ENCODE measurements around the gene NKTR. TPM values are rescaled to one million over a fixed set of nuclear protein-coding genes. Genes with fewer than 3 reads are reported as not detected.

NKTR gene
- total and polyA plus RNA-seq, 2 experiments from 2014 or later = 36.8 to 74.3 TPM

GRCh38 chr3:42689421-42690014 lies 89.0 kb downstream of the NKTR start:
- Histone ChIP-seq H3K4me2 (no peak overlapping the region), H3K27ac (no peak overlapping the region), H3K9me3 (ENCODE audit: low read depth) (no peaks in the 10 kb centered on the region), H3K4me3 (no peak overlapping the region), H3K9me2 (replicated peaks; ENCODE audit: insufficient read depth) (no peaks in the 10 kb centered on the region), H3K36me3 (replicated peaks; ENCODE audit: insufficient read depth, low read depth) (no peaks in the 10 kb centered on the region), H2AFZ (no peak overlapping the region), H4K20me1 (ENCODE audit: insufficient read depth, poor library complexity, severe bottlenecking) (no peaks in the 10 kb centered on the region), H3K4me1 (ENCODE audit: insufficient read depth) (peaks cover 2% of the 10 kb centered on the region), H3K27me3 (no peaks in the 10 kb centered on the region), H3K79me2 (no peaks in the 10 kb centered on the region)
- DNase-seq (ENCODE audit: low spot score) = no peak
- WGBS (ENCODE audit: low lambda C conversion rate, missing lambda C conversion rate) = 77% methylated on average over 9 of the region's 9 CpGs
- TF ChIP-seq EZH2phosphoT487 (IDR thresholded peaks at IDR 0.05; ENCODE audit: low read depth, severe bottlenecking, unreplicated experiment) = no peak

GRCh38 chr3:42690191-42690590 lies 89.7 kb downstream of the NKTR start:
- Histone ChIP-seq H3K27me3 (no peaks in the 10 kb centered on the region), H3K9me2 (replicated peaks; ENCODE audit: insufficient read depth) (no peaks in the 10 kb centered on the region), H3K9me3 (ENCODE audit: low read depth) (no peaks in the 10 kb centered on the region), H3K27ac (no peak overlapping the region), H3K36me3 (replicated peaks; ENCODE audit: insufficient read depth, low read depth) (no peaks in the 10 kb centered on the region), H4K20me1 (ENCODE audit: insufficient read depth, poor library complexity, severe bottlenecking) (no peaks in the 10 kb centered on the region), H3K4me2 (no peak overlapping the region), H2AFZ (no peak overlapping the region), H3K4me1 (ENCODE audit: insufficient read depth) (no peaks in the 10 kb centered on the region), H3K79me2 (no peaks in the 10 kb centered on the region), H3K4me3 (no peak overlapping the region)
- WGBS (ENCODE audit: low lambda C conversion rate, missing lambda C conversion rate) = 79% methylated on average over 7 of the region's 7 CpGs
- no peak for TF ChIP-seq CTCF (IDR thresholded peaks at IDR 0.05; ENCODE audit: poor library complexity)
- no peak for TF ChIP-seq EZH2 (IDR thresholded peaks at IDR 0.05; ENCODE audit: borderline replicate concordance)
- TF ChIP-seq EZH2phosphoT487 (IDR thresholded peaks at IDR 0.05; ENCODE audit: low read depth, severe bottlenecking, unreplicated experiment) = no peak
- DNase-seq (ENCODE audit: low spot score) = no peak

GRCh38 chr3:42690766-42691680 lies 90.5 kb downstream of the NKTR start:
- H3K4me2 ChIP-seq = no peak overlapping the region
- H3K27ac ChIP-seq = no peak overlapping the region
- WGBS (ENCODE audit: low lambda C conversion rate, missing lambda C conversion rate) = 89% methylated on average over 10 of the region's 10 CpGs
- H4K20me1 ChIP-seq (ENCODE audit: insufficient read depth, poor library complexity, severe bottlenecking) = no peaks in the 10 kb centered on the region
- no peak overlapping the region for H3K4me3 ChIP-seq
- DNase-seq (ENCODE audit: low spot score) = no peak
- H3K9me3 ChIP-seq (ENCODE audit: low read depth) = no peaks in the 10 kb centered on the region
- TF ChIP-seq CTCF (IDR thresholded peaks at IDR 0.05; ENCODE audit: poor library complexity) = no peak
- TF ChIP-seq EZH2 (IDR thresholded peaks at IDR 0.05; ENCODE audit: borderline replicate concordance) = no peak
- no peak for TF ChIP-seq EZH2phosphoT487 (IDR thresholded peaks at IDR 0.05; ENCODE audit: low read depth, severe bottlenecking, unreplicated experiment)
- no peak overlapping the region for H2AFZ ChIP-seq
- no peaks in the 10 kb centered on the region for H3K9me2 ChIP-seq (replicated peaks; ENCODE audit: insufficient read depth)
- no peaks in the 10 kb centered on the region for H3K4me1 ChIP-seq (ENCODE audit: insufficient read depth)
- H3K36me3 ChIP-seq (replicated peaks; ENCODE audit: insufficient read depth, low read depth) = no peaks in the 10 kb centered on the region
- H3K79me2 ChIP-seq = no peaks in the 10 kb centered on the region
- no peaks in the 10 kb centered on the region for H3K27me3 ChIP-seq
